B cell (primary cell): ENCODE results near the gene CHPF2. TPM values are rescaled to one million over a fixed set of nuclear protein-coding genes. Genes with fewer than 3 reads are reported as not detected.

ENCODE experiments used
- ATAC-seq: fragments of 200-7000 bp; cut with Tn5 transposase; one replicate; pipeline ENCODE4 v1.10.0; 2021; ENCODE audit warnings: low read depth, mild to moderate bottlenecking, moderate number of reproducible peaks, moderate library complexity
- CTCF ChIA-PET: fragments of 350-600 bp; sonication (Branson Sonifier 250); formaldehyde crosslinking; loops from one replicate; lab custom pipeline; 2021; ENCODE audit warnings: antibody characterized with exemption, inconsistent platforms; lab: Charles Lee
- POLR2A ChIA-PET: fragments of 350-600 bp; sonication (Branson Sonifier 250); formaldehyde crosslinking; loops from one replicate; lab custom pipeline; 2021; ENCODE audit warnings: antibody characterized with exemption; lab: Charles Lee
- DNase-seq: peaks from one replicate; pipeline ENCODE4 v3.0.0; 2013
- H2AFZ ChIP-seq: 2 replicates; pipeline ENCODE4 v1.6.1; 2012; ENCODE audit warnings: mild to moderate bottlenecking, low read depth, low read length; ENCODE audit not compliant: insufficient read depth, poor library complexity, severe bottlenecking
- H3K27ac ChIP-seq, 2 donors: 1 replicate in 1 of 2; 2 replicates in 1 of 2; pipeline ENCODE4 v1.5.1; 2012 to 2013; ENCODE audit warnings: low read length in 2 of 2, mild to moderate bottlenecking in 2 of 2, moderate library complexity in 1 of 2
- H3K27me3 ChIP-seq, 4 experiments: fragments of 200-600 bp in 1 of 4; sonication (generic) in 1 of 4; replicated peaks in 1 of 4; 1 replicate in 2 of 4; 2 replicates in 2 of 4; pipeline versions ENCODE4 v1.6.1 to v1.7.0; 2013 to 2016; ENCODE audit warnings: low read length in 3 of 4, mild to moderate bottlenecking in 2 of 4, mixed read lengths in 1 of 4, moderate library complexity in 1 of 4; ENCODE audit not compliant: insufficient read depth in 4 of 4, control insufficient read depth in 3 of 4; ENCODE audit errors: control extremely low read depth in 1 of 4
- H3K36me3 ChIP-seq, 2 experiments: replicated peaks in 1 of 2; 1 replicate in 1 of 2; 2 replicates in 1 of 2; pipeline versions ENCODE4 v1.6.1 to v1.7.1; 2013; ENCODE audit warnings: low read length in 1 of 2; ENCODE audit not compliant: insufficient read depth in 2 of 2, control insufficient read depth in 1 of 2; ENCODE audit errors: control extremely low read depth in 1 of 2, extremely low read depth in 1 of 2
- H3K4me1 ChIP-seq, 2 donors: fragments of 200-600 bp in 1 of 2; sonication (generic) in 1 of 2; 1 replicate in 1 of 2; 2 replicates in 1 of 2; pipeline versions ENCODE4 v1.5.1 to v1.6.1; 2013 to 2017; ENCODE audit warnings: low read length in 2 of 2; ENCODE audit not compliant: control insufficient read depth in 2 of 2, insufficient read depth in 2 of 2
- H3K4me2 ChIP-seq: replicated peaks from 2 replicates; pipeline ENCODE3; 2012; ENCODE audit warnings: mild to moderate bottlenecking, low read depth, low read length; ENCODE audit not compliant: poor library complexity, severe bottlenecking
- H3K4me3 ChIP-seq, 5 experiments: fragments of 200-600 bp in 1 of 5; sonication (generic) in 1 of 5; 1 replicate in 3 of 5; 2 replicates in 2 of 5; pipeline versions ENCODE4 v1.5.1 to v1.7.0; 2011 to 2016; ENCODE audit warnings: low read length in 4 of 5, mild to moderate bottlenecking in 4 of 5, low read depth in 2 of 5, control low read depth in 1 of 5, moderate library complexity in 1 of 5; ENCODE audit not compliant: insufficient read depth in 1 of 5; ENCODE audit errors: control extremely low read depth in 1 of 5, extremely low read depth in 1 of 5
- H3K79me2 ChIP-seq: fragments of 200-600 bp; sonication (generic); one replicate; pipeline ENCODE4 v1.6.0; 2016; ENCODE audit warnings: low read length; ENCODE audit not compliant: control insufficient read depth, insufficient read depth
- H3K9ac ChIP-seq: fragments of 200-600 bp; sonication (generic); 2 replicates; pipeline ENCODE4 v1.6.1; 2017; ENCODE audit warnings: mild to moderate bottlenecking, low read length, moderate library complexity
- H3K9me3 ChIP-seq, 3 donors: one replicate each; pipeline versions ENCODE4 v1.6.1 to v1.7.1; 2013; ENCODE audit warnings: low read length in 2 of 3; ENCODE audit not compliant: control insufficient read depth in 2 of 3, insufficient read depth in 1 of 3; ENCODE audit errors: control extremely low read depth in 1 of 3
- H4K20me1 ChIP-seq: 2 replicates; pipeline ENCODE4 v1.6.0; 2012; ENCODE audit warnings: mild to moderate bottlenecking, low read length; ENCODE audit not compliant: insufficient read depth, control insufficient read depth, poor library complexity, severe bottlenecking
- H3K27ac Mint-ChIP-seq: one replicate; pipeline ENCODE4 v1.8.0; 2021; ENCODE audit warnings: mixed read lengths
- H3K27me3 Mint-ChIP-seq: one replicate; pipeline ENCODE4 v1.8.0; 2021; ENCODE audit warnings: mixed read lengths
- H3K4me1 Mint-ChIP-seq: one replicate; pipeline ENCODE4 v1.8.0; 2021; ENCODE audit warnings: mixed read lengths
- H3K4me3 Mint-ChIP-seq: one replicate; pipeline ENCODE4 v1.8.0; 2021; ENCODE audit warnings: mixed read lengths
- H3K9me3 Mint-ChIP-seq: one replicate; pipeline ENCODE4 v1.8.0; 2022; ENCODE audit warnings: mixed read lengths; ENCODE audit not compliant: insufficient read depth
- EZH2 ChIP-seq: IDR thresholded peaks from 2 replicates; pipeline ENCODE4 v1.6.1; 2012; ENCODE audit warnings: borderline replicate concordance, low read depth, mild to moderate bottlenecking, moderate library complexity, low read length; ENCODE audit not compliant: insufficient read depth, poor library complexity, severe bottlenecking
- WGBS: methylation state at CpG from one replicate; pipeline ENCODE4 v1.1.5; 2013; ENCODE audit warnings: missing lambda C conversion rate; ENCODE audit not compliant: insufficient coverage; 5-methylcytosine and 5-hydroxymethylcytosine counted together
- intact Hi-C: fragments of 100-400 bp; cut with micrococcal nuclease; formaldehyde crosslinking; loops from one replicate; pipeline ENCODE4 v1.10.0; 2022
- polyA plus RNA-seq: library from polyadenylated mRNA; depleted of rRNA; stranded (reverse); fragments of >200 nt; gene quantifications from 2 replicates; pipeline ENCODE4 v1.2.3, GENCODE V29; 2012
- total RNA-seq, 2 donors: library from RNA; stranded (reverse); fragments of 120-200 nt in 1 of 2; gene quantifications; 1 replicate in 1 of 2; 2 replicates in 1 of 2; pipeline versions ENCODE4 v1.2.3 to v1.2.4, GENCODE V29; 2013 to 2022
- TF ChIP-seq, protein P1 (sequence below): fragments of 200-600 bp; IDR thresholded peaks from one replicate; pipeline ENCODE4 v1.8.0; 2022; ENCODE audit warnings: antibody characterized with exemption, mild to moderate bottlenecking

Gene CHPF2
- total and polyA plus RNA-seq, 2 donors (not counting 1 experiment from before 2014, with no cell fraction given) = 39.4 to 39.9 TPM

DNA sequence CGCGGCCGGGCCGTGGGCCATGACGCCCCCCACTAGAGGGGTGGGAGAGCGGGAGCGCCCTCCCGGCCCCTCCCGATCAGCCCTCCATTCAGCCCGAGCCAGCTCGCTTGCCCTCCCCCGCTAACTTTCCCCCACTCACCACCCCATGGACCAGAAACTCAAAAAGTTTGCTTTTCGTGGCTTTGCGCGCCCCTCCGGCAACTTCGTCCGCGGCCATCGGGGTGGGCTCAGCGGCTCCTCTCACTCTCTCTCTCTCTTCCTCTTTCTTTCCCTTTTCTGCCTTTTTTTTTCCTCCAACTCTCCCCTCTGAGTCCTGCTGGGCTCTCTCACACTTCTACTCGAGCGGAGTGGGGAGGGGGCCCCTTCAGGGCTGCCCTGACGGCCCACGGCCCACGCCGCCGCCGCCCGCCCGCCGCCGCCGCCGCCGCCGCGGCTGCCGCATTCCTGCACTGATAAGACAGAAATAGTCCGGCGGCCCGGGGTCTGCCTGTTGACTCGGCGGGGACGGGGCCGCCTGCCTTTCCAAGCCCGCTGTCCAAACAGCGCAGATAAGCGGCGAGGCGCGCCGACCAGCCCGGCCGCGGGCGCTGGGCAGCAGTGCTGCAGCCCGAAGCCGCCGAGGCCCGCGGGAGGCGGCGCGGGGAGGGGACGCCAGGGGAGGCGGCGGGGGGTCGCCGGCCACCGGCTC is 16.2 kb downstream of the CHPF2 start, which contains the start of gene SMARCD3:
Gene SMARCD3 (minus strand): TSS at position 349 of the 688 bp plus-strand sequence. CDS start 132 bp downstream, at position 217.
- POLR2A ChIA-PET = interaction anchor here (0.5 to 0.7 kb wide), 3 partner anchors 164 to 1479 kb away, joined by 3 to 6 read pairs (median 5); no protein-coding TSS in a partner anchor
- Histone ChIP-seq H2AFZ (peak within 1 kb of the TSS; percentile 82), H3K4me3 (peak within 1 kb of the TSS in 4 of 5 experiments; percentile 45 to 69 (median 54)), H3K9me3 (peaks cover 0 to 19% (median 0%) of the 10 kb centered on the region in 3 donors), H3K27me3 (peaks cover 0 to 79% (median 30%) of the 10 kb centered on the region in 4 experiments), H3K79me2 (no peaks in the 10 kb centered on the region), H3K4me1 (peaks cover 45 to 53% of the 10 kb centered on the region in 2 donors), H3K4me2 (peak within 1 kb of the TSS; percentile 98), H3K27ac (no peak within 1 kb of the TSS), H3K36me3 (no peaks in the 10 kb centered on the region), H4K20me1 (no peaks in the 10 kb centered on the region), H3K9ac (peak within 1 kb of the TSS; percentile 61)
- H3K4me3 Mint-ChIP-seq = peak within 1 kb of the TSS; percentile 86
- CTCF ChIA-PET = interaction anchor here (0.7 kb wide), 1 partner anchor 84 kb away, joined by 3 read pairs; no protein-coding TSS in a partner anchor
- ATAC-seq = peak; percentile 23
- H3K27ac Mint-ChIP-seq = peak within 1 kb of the TSS; percentile 74
- no peaks in the 10 kb centered on the region for H3K9me3 Mint-ChIP-seq
- TF ChIP-seq EZH2 = no peak
- TF ChIP-seq, protein P1, sequence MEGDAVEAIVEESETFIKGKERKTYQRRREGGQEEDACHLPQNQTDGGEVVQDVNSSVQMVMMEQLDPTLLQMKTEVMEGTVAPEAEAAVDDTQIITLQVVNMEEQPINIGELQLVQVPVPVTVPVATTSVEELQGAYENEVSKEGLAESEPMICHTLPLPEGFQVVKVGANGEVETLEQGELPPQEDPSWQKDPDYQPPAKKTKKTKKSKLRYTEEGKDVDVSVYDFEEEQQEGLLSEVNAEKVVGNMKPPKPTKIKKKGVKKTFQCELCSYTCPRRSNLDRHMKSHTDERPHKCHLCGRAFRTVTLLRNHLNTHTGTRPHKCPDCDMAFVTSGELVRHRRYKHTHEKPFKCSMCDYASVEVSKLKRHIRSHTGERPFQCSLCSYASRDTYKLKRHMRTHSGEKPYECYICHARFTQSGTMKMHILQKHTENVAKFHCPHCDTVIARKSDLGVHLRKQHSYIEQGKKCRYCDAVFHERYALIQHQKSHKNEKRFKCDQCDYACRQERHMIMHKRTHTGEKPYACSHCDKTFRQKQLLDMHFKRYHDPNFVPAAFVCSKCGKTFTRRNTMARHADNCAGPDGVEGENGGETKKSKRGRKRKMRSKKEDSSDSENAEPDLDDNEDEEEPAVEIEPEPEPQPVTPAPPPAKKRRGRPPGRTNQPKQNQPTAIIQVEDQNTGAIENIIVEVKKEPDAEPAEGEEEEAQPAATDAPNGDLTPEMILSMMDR = no peak
- peaks cover 53% of the 10 kb centered on the region for H3K4me1 Mint-ChIP-seq
- intact Hi-C loops = loop anchor here (2.0 to 5.0 kb wide), 3 partner anchors 54 to 384 kb away; partner anchors contain the start of gene NUB1
- DNase-seq = peak; percentile 72
- peaks cover 32% of the 10 kb centered on the region for H3K27me3 Mint-ChIP-seq
- WGBS = 1% methylated on average over 66 of the region's 71 CpGs
